Measurements from ENCODE around the gene IER2.

Gene IER2

GRCh38 chr19:13132471-13133180, 17.6 kb upstream of the IER2 start:
- no peak for DNase-seq (ENCODE audit: extremely low spot score)
- TF ChIP-seq NFRKB (IDR thresholded peaks at IDR 0.05) (no peak), ZNF384 (IDR thresholded peaks at IDR 0.05) (no peak), HDGF (IDR thresholded peaks at IDR 0.05; ENCODE audit: borderline replicate concordance) (no peak), FOXM1 (IDR thresholded peaks at IDR 0.05; ENCODE audit: borderline replicate concordance) (no peak), FOXA1 (IDR thresholded peaks at IDR 0.05) (no peak), LEF1 (IDR thresholded peaks at IDR 0.05; ENCODE audit: borderline replicate concordance) (no peak), CTBP1 (IDR thresholded peaks at IDR 0.05; ENCODE audit: borderline replicate concordance) (no peak), PKNOX1 (IDR thresholded peaks at IDR 0.05) (no peak), SUZ12 (IDR thresholded peaks at IDR 0.05) (no peak), BHLHE40 (IDR thresholded peaks at IDR 0.05; ENCODE audit: borderline replicate concordance) (no peak), L3MBTL2 (conservative IDR thresholded peaks at IDR 0.05) (no peak)
- POLR2A ChIA-PET = interaction anchor here (1.1 to 1.6 kb wide), 2 partner anchors 13 to 20 kb away, joined by 3 to 7 read pairs; no protein-coding TSS in a partner anchor
- CTCF ChIA-PET = interaction anchor here (0.6 to 0.8 kb wide), 2 partner anchors 39 to 167 kb away, joined by 3 read pairs; no protein-coding TSS in a partner anchor

- no peak for DNase-seq (ENCODE audit: extremely low spot score)
- ChIA-PET CTCF (no interaction called here), POLR2A (interaction anchor here (1.1 to 1.6 kb wide), 2 partner anchors 14 to 19 kb away, joined by 3 to 7 read pairs; no protein-coding TSS in a partner anchor)
- TF ChIP-seq SUZ12 (IDR thresholded peaks at IDR 0.05) (no peak), TARDBP (IDR thresholded peaks at IDR 0.05) (no peak), ARNT (IDR thresholded peaks at IDR 0.05) (no peak), PKNOX1 (IDR thresholded peaks at IDR 0.05) (no peak), HDGF (IDR thresholded peaks at IDR 0.05; ENCODE audit: borderline replicate concordance) (no peak), CTBP1 (IDR thresholded peaks at IDR 0.05; ENCODE audit: borderline replicate concordance) (no peak), NFRKB (IDR thresholded peaks at IDR 0.05) (no peak), FOXK2 (IDR thresholded peaks at IDR 0.05) (no peak), FOXM1 (IDR thresholded peaks at IDR 0.05; ENCODE audit: borderline replicate concordance) (no peak), ELF4 (IDR thresholded peaks at IDR 0.05) (no peak)
Observed at GRCh38 chr19:13133241-13133870, 16.9 kb upstream of the IER2 start.

- TF ChIP-seq ARNT (IDR thresholded peaks at IDR 0.05) = no peak
- TF ChIP-seq LEF1 (IDR thresholded peaks at IDR 0.05; ENCODE audit: borderline replicate concordance) = no peak
- TF ChIP-seq BHLHE40 (IDR thresholded peaks at IDR 0.05; ENCODE audit: borderline replicate concordance) = no peak
- no peak for TF ChIP-seq SUZ12 (IDR thresholded peaks at IDR 0.05)
- TF ChIP-seq ZNF384 (IDR thresholded peaks at IDR 0.05) = no peak
- no peak for TF ChIP-seq L3MBTL2 (conservative IDR thresholded peaks at IDR 0.05)
- no peak for TF ChIP-seq TARDBP (IDR thresholded peaks at IDR 0.05)
- TF ChIP-seq SP1 (IDR thresholded peaks at IDR 0.05) = no peak
- TF ChIP-seq FOXA1 (IDR thresholded peaks at IDR 0.05) = no peak
- TF ChIP-seq FOXM1 (IDR thresholded peaks at IDR 0.05; ENCODE audit: borderline replicate concordance) = no peak
- no peak for TF ChIP-seq PKNOX1 (IDR thresholded peaks at IDR 0.05)
- no peak for TF ChIP-seq NFRKB (IDR thresholded peaks at IDR 0.05)
- no peak for TF ChIP-seq FOXK2 (IDR thresholded peaks at IDR 0.05)
- TF ChIP-seq CTBP1 (IDR thresholded peaks at IDR 0.05; ENCODE audit: borderline replicate concordance) = no peak
- no peak for TF ChIP-seq ELF4 (IDR thresholded peaks at IDR 0.05)
- no peak for TF ChIP-seq HDGF (IDR thresholded peaks at IDR 0.05; ENCODE audit: borderline replicate concordance)
- POLR2A ChIA-PET = interaction anchor here (0.9 kb wide), 1 partner anchor 18 kb away, joined by 3 read pairs; no protein-coding TSS in a partner anchor
- no peak for DNase-seq (ENCODE audit: extremely low spot score)
- CTCF ChIA-PET = no interaction called here
Observed at GRCh38 chr19:13134626-13135025, 15.6 kb upstream of the IER2 start.

- no peak for DNase-seq (ENCODE audit: extremely low spot score)
- TF ChIP-seq ELF4 (IDR thresholded peaks at IDR 0.05) = no peak
- no peak for TF ChIP-seq BHLHE40 (IDR thresholded peaks at IDR 0.05; ENCODE audit: borderline replicate concordance)
- TF ChIP-seq CTBP1 (IDR thresholded peaks at IDR 0.05; ENCODE audit: borderline replicate concordance) = no peak
- no peak for TF ChIP-seq SUZ12 (IDR thresholded peaks at IDR 0.05)
- POLR2A ChIA-PET = interaction anchor here (0.9 kb wide), 1 partner anchor 17 kb away, joined by 3 read pairs; no protein-coding TSS in a partner anchor
- CTCF ChIA-PET = no interaction called here
Observed at GRCh38 chr19:13135068-13136062, 14.8 kb upstream of the IER2 start.

- TF ChIP-seq LEF1 (IDR thresholded peaks at IDR 0.05; ENCODE audit: borderline replicate concordance) (no peak), ARNT (IDR thresholded peaks at IDR 0.05) (no peak)
- CTCF ChIA-PET = interaction anchor here (1.3 kb wide), 1 partner anchor 11 kb away, joined by 3 read pairs; no protein-coding TSS in a partner anchor
- no peak for DNase-seq (ENCODE audit: extremely low spot score)
- POLR2A ChIA-PET = no interaction called here
Observed at GRCh38 chr19:13137290-13137794, 12.9 kb upstream of the IER2 start.
